ENCODE results near the gene PPM1J. TPM values are rescaled to one million over a fixed set of nuclear protein-coding genes. Genes with fewer than 3 reads are reported as not detected.

Gene PPM1J
- total RNA-seq, 4 donors from 2014 or later: 2.2 to 4.8 (median 2.9) TPM

GRCh38 chr1:112708002-112708448 is 7.1 kb downstream of the PPM1J start:
- WGBS, 2 donors: 41 to 52% methylated on average over 6 of the region's 6 CpGs
- no peak for DNase-seq
- Histone ChIP-seq H3K27ac (peak overlapping the region in 3 of 4 donors; percentile 95 to 96 (median 95)), H3K27me3 (no peaks in the 10 kb centered on the region), H3K36me3 (peaks cover 0 to 30% (median 0%) of the 10 kb centered on the region in 3 donors), H3K4me1 (peaks cover 21 to 47% (median 33%) of the 10 kb centered on the region in 3 donors), H3K9me3 (no peaks in the 10 kb centered on the region), H3K4me3 (no peak overlapping the region)
- intact Hi-C loops (cut with DNase I): loop anchor here (5.0 to 10.0 kb wide), 2 partner anchors 203 to 316 kb away; partner anchors contain the start of gene WNT2B
- no peak for TF ChIP-seq POLR2A (IDR thresholded peaks at IDR 0.05)
- TF ChIP-seq CTCF (IDR thresholded peaks at IDR 0.05): no peak

- Histone ChIP-seq H3K4me1 (peaks cover 21 to 54% (median 34%) of the 10 kb centered on the region in 3 donors), H3K36me3 (peaks cover 0 to 36% (median 0%) of the 10 kb centered on the region in 3 donors), H3K4me3 (peak overlapping the region; percentile 76 to 88 (median 78)), H3K27me3 (no peaks in the 10 kb centered on the region), H3K27ac (peak overlapping the region; percentile 93 to 96 (median 95)), H3K9me3 (no peaks in the 10 kb centered on the region)
- TF ChIP-seq POLR2A (IDR thresholded peaks at IDR 0.05) (no peak), CTCF (IDR thresholded peaks at IDR 0.05) (peak; percentile 79 to 97 (median 90))
- WGBS, 2 donors: 11 to 34% methylated on average over 9 to 21 of the region's 42 CpGs
- peak; percentile 18 for DNase-seq
- intact Hi-C loops (cut with DNase I): loop anchor here (2.0 to 10.0 kb wide), 3 partner anchors 89 to 315 kb away; partner anchors contain the start of genes CAPZA1, ST7L and WNT2B
These were observed 7.7 kb downstream of the PPM1J start for GRCh38 chr1:112707221-112708001.

- H3K9me3 ChIP-seq: no peaks in the 10 kb centered on the region
- H3K27me3 ChIP-seq: no peaks in the 10 kb centered on the region
- H3K27ac ChIP-seq: peak within 1 kb of the TSS; percentile 93 to 96 (median 95)
- intact Hi-C loops (cut with DNase I): loop anchor here (2.0 to 10.0 kb wide), 3 partner anchors 88 to 314 kb away; partner anchors contain the start of genes CAPZA1, ST7L and WNT2B
- WGBS, 2 donors: 0% methylated on average over 5 of the region's 61 CpGs; no CpG with 5 or more reads in 1 of the 2 donors
- DNase-seq: no peak
- H3K4me1 ChIP-seq: peaks cover 21 to 61% (median 41%) of the 10 kb centered on the region in 3 donors
- peak within 1 kb of the TSS; percentile 76 to 88 (median 78) for H3K4me3 ChIP-seq
- H3K36me3 ChIP-seq: peaks cover 0 to 40% (median 0%) of the 10 kb centered on the region in 3 donors
- TF ChIP-seq POLR2A (IDR thresholded peaks at IDR 0.05) (peak in 2 of 4 donors; percentile 75 to 83), CTCF (IDR thresholded peaks at IDR 0.05) (no peak)
These were observed 8.5 kb downstream of the PPM1J start, which contains the start of gene RHOC for GRCh38 chr1:112706505-112707220. Gene RHOC (minus strand): TSS chr1:112707127. CDS start chr1:112703799, 3,328 bp downstream.

- Histone ChIP-seq H3K4me1 (peaks cover 35 to 77% (median 57%) of the 10 kb centered on the region in 3 donors), H3K27ac (peak overlapping the region; percentile 93 to 96 (median 95)), H3K4me3 (peak overlapping the region; percentile 18 to 79 (median 76)), H3K36me3 (peaks cover 0 to 37% (median 0%) of the 10 kb centered on the region in 3 donors), H3K27me3 (no peaks in the 10 kb centered on the region), H3K9me3 (no peaks in the 10 kb centered on the region)
- TF ChIP-seq CTCF (IDR thresholded peaks at IDR 0.05): no peak
- peak in 3 of 4 donors; percentile 29 to 64 (median 31) for TF ChIP-seq POLR2A (IDR thresholded peaks at IDR 0.05)
- 0% methylated on average over 7 to 10 of the region's 13 CpGs for WGBS, 2 donors
- DNase-seq: no peak
- intact Hi-C loops (cut with DNase I): loop anchor here (5.0 to 10.0 kb wide), 2 partner anchors 200 to 313 kb away; partner anchors contain the start of gene WNT2B
These were observed 10.1 kb downstream of the PPM1J start for GRCh38 chr1:112704934-112705627.

Data from esophagus squamous epithelium (tissue), 5 donors.